NCI-H69 (cell line): Measurements from ENCODE around the gene CSTPP1.
A peak's percentile ranks its signal among the peaks of the same experiment; 100 is the strongest.
"Not testable (repeated sequence)": the region's sequence is repeated elsewhere in the genome, so short reads cannot be mapped to it uniquely, and the experiment has no call there.

Experiments used
- DNase-seq: peaks from one replicate; lab custom pipeline; 2025; lab: John Stamatoyannopoulos, UW

CSTPP1 gene

GRCh38 chr11:46953093-46953492 is 16.5 kb downstream of the CSTPP1 start:
- DNase-seq, result no peak

GRCh38 chr11:46958777-46959176 is 22.2 kb downstream of the CSTPP1 start:
- no peak for DNase-seq

GRCh38 chr11:46961041-46961440 is 24.5 kb downstream of the CSTPP1 start:
- no peak for DNase-seq

- DNase-seq, result not testable (repeated sequence)
Observed at GRCh38 chr11:46961886-46962285, 25.3 kb downstream of the CSTPP1 start.

- no peak for DNase-seq
Observed at GRCh38 chr11:46963844-46964243, 27.3 kb downstream of the CSTPP1 start.

- no peak for DNase-seq
Observed at GRCh38 chr11:46966773-46967172, 30.2 kb downstream of the CSTPP1 start.

- DNase-seq, result no peak
Observed at GRCh38 chr11:46967962-46968361, 31.4 kb downstream of the CSTPP1 start.

- no peak for DNase-seq
Observed at GRCh38 chr11:46969379-46969778, 32.8 kb downstream of the CSTPP1 start.

- peak; percentile 43 for DNase-seq
Observed at GRCh38 chr11:46970913-46971625, 34.5 kb downstream of the CSTPP1 start.

GRCh38 chr11:46972343-46972742 is 35.8 kb downstream of the CSTPP1 start:
- no peak for DNase-seq

- no peak for DNase-seq
Observed at GRCh38 chr11:46972821-46973220, 36.3 kb downstream of the CSTPP1 start.

GRCh38 chr11:46976182-46976854 is 39.8 kb downstream of the CSTPP1 start:
- DNase-seq, result no peak

GRCh38 chr11:46977038-46977813 is 40.7 kb downstream of the CSTPP1 start:
- DNase-seq, result peak; percentile 78

- peak; percentile 56 for DNase-seq
Observed at GRCh38 chr11:46978005-46978491, 41.5 kb downstream of the CSTPP1 start.

- DNase-seq, result no peak
Observed at GRCh38 chr11:46979358-46979757, 42.8 kb downstream of the CSTPP1 start.

GRCh38 chr11:46981436-46981835 is 44.9 kb downstream of the CSTPP1 start:
- no peak for DNase-seq

- DNase-seq, result no peak
Observed at GRCh38 chr11:46982797-46983452, 46.4 kb downstream of the CSTPP1 start.

GRCh38 chr11:46983598-46983997 is 47.0 kb downstream of the CSTPP1 start:
- DNase-seq, result no peak

GRCh38 chr11:46984548-46984947 is 48.0 kb downstream of the CSTPP1 start:
- peak; percentile 49 for DNase-seq

- DNase-seq, result peak; percentile 63
Observed at GRCh38 chr11:46984987-46985386, 48.4 kb downstream of the CSTPP1 start.

- no peak for DNase-seq
Observed at GRCh38 chr11:46987183-46987582, 50.6 kb downstream of the CSTPP1 start.
